ENCODE data around the gene TXNDC16. TPM values are rescaled to one million over a fixed set of nuclear protein-coding genes. Genes with fewer than 3 reads are reported as not detected.

Gene TXNDC16
- total and polyA plus RNA-seq, 9 of the 15 experiments (the other 6 are each of a cell fraction or from before 2014, with no cell fraction given) = 1.8 to 6.2 (median 4.9) TPM

DNA sequence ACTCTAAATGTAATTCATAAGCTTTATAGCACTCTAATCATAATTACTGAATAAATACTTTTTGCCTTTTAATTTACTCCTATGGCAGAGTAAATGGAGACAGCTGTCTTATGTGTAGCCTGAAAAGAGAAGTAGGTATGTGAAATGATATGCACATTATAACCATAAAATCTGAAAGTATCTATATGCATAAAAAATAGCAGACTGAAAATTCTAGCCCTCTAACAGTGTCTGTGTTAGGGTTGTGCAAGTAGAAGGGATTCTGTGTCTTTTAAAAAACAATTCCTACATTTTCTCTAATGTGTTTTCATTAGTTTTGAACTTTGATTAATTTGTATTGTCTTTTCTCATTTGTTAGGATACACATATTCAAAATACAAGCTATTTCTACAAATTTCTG, 94.9 kb downstream of the TXNDC16 start:
- in situ Hi-C loops (cut with MboI) (no loop called here), intact Hi-C loops (cut with micrococcal nuclease) (no loop called here)
- ATAC-seq (no peak), DNase-seq (ENCODE audit: extremely low read depth in 1 of 4, low spot score in 3 of 4) (no peak), FAIRE-seq (no peak)
- BruUV-seq (replicated peaks) = no TSS peak
- TF ChIP-seq, protein P1, sequence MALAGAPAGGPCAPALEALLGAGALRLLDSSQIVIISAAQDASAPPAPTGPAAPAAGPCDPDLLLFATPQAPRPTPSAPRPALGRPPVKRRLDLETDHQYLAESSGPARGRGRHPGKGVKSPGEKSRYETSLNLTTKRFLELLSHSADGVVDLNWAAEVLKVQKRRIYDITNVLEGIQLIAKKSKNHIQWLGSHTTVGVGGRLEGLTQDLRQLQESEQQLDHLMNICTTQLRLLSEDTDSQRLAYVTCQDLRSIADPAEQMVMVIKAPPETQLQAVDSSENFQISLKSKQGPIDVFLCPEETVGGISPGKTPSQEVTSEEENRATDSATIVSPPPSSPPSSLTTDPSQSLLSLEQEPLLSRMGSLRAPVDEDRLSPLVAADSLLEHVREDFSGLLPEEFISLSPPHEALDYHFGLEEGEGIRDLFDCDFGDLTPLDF (CRISPR knock-in tag; IDR thresholded peaks at IDR 0.05) = no peak
- no peak for TF ChIP-seq MED1 (CRISPR knock-in tag; IDR thresholded peaks at IDR 0.05; ENCODE audit: borderline replicate concordance)
- no peak for TF ChIP-seq HNRNPL (IDR thresholded peaks at IDR 0.05; ENCODE audit: low read depth, low read length)
- TF ChIP-seq RHOXF2B (CRISPR knock-in tag; conservative IDR thresholded peaks at IDR 0.05) = no peak
- TF ChIP-seq BACH1 (tag; IDR thresholded peaks at IDR 0.05) = no peak
- TF ChIP-seq NCOR1 (IDR thresholded peaks at IDR 0.05) = no peak
- TF ChIP-seq ZFP30 (CRISPR knock-in tag; IDR thresholded peaks at IDR 0.05; ENCODE audit: borderline replicate concordance) = no peak
- no peak for TF ChIP-seq THRAP3 (IDR thresholded peaks at IDR 0.05; ENCODE audit: borderline replicate concordance)
- no peak for TF ChIP-seq ZNF586 (CRISPR knock-in tag; conservative IDR thresholded peaks at IDR 0.05)
- TF ChIP-seq, protein P2, sequence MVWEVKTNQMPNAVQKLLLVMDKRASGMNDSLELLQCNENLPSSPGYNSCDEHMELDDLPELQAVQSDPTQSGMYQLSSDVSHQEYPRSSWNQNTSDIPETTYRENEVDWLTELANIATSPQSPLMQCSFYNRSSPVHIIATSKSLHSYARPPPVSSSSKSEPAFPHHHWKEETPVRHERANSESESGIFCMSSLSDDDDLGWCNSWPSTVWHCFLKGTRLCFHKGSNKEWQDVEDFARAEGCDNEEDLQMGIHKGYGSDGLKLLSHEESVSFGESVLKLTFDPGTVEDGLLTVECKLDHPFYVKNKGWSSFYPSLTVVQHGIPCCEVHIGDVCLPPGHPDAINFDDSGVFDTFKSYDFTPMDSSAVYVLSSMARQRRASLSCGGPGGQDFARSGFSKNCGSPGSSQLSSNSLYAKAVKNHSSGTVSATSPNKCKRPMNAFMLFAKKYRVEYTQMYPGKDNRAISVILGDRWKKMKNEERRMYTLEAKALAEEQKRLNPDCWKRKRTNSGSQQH (CRISPR knock-in tag; IDR thresholded peaks at IDR 0.05) = no peak
- TF ChIP-seq ZNF561 (CRISPR knock-in tag; conservative IDR thresholded peaks at IDR 0.05) = no peak
- TF ChIP-seq NFIC (IDR thresholded peaks at IDR 0.05) = no peak
- TF ChIP-seq HOXB6 (CRISPR knock-in tag; IDR thresholded peaks at IDR 0.05; ENCODE audit: borderline replicate concordance) = no peak
- TF ChIP-seq RBM22 (IDR thresholded peaks at IDR 0.05; ENCODE audit: low read depth, low read length, poor library complexity, severe bottlenecking) = no peak
- TF ChIP-seq KHSRP (IDR thresholded peaks at IDR 0.05) = no peak
- no peak for TF ChIP-seq FOXJ2 (tag; IDR thresholded peaks at IDR 0.05)
- Histone ChIP-seq H3K9ac (ENCODE audit: insufficient read depth in 1 of 2, low read depth in 2 of 2, low read length in 2 of 2) (no peak overlapping the region), H3K4me2 (ENCODE audit: insufficient read depth, low read length) (no peak overlapping the region), H3K9me1 (ENCODE audit: control insufficient read depth, insufficient read depth, low read length) (no peaks in the 10 kb centered on the region), H3K27ac (ENCODE audit: extremely low read depth, low read depth, low read length) (no peak overlapping the region), H3K79me2 (ENCODE audit: control insufficient read depth, insufficient read depth, low read length) (no peaks in the 10 kb centered on the region), H3K9me3 (replicated peaks; ENCODE audit: control insufficient read depth, insufficient read depth, low read depth, low read length) (no peaks in the 10 kb centered on the region), H3K4me3 (no peak overlapping the region), H3K4me1 (replicated peaks in 1 of 2; ENCODE audit: control insufficient read depth in 2 of 2, insufficient read depth in 2 of 2, low read length in 2 of 2) (no peaks in the 10 kb centered on the region), H4K20me1 (replicated peaks; ENCODE audit: control insufficient read depth, insufficient read depth, low read length) (no peaks in the 10 kb centered on the region), H3K27me3 (ENCODE audit: control insufficient read depth in 2 of 2, insufficient read depth in 2 of 2, low read length in 2 of 2) (no peaks in the 10 kb centered on the region), H2AFZ (ENCODE audit: low read depth, low read length) (no peak overlapping the region), H3K36me3 (ENCODE audit: control insufficient read depth, insufficient read depth, low read length) (no peaks in the 10 kb centered on the region)
- ChIA-PET POLR2A (no interaction called here), CTCF (ENCODE audit: low intra/inter-chr PET ratio) (no interaction called here)

All from K562 (cell line).